Limb (tissue), 2 donors: ENCODE results near the gene TPRX1.
"Not testable (repeated sequence)": the region's sequence is repeated elsewhere in the genome, so short reads cannot be mapped to it uniquely, and the experiment has no call there.

Experiments used
- DNase-seq, 2 donors: peaks; one replicate each; pipeline ENCODE4 v3.0.0-alpha.2; 2016; ENCODE audit errors: extremely low spot score in 2 of 2

TPRX1 gene

GRCh38 chr19:47804451-47804850 is at the start of gene TPRX1:
Gene TPRX1 (minus strand): TSS chr19:47804551. CDS start chr19:47804539, 12 bp downstream.
- not testable (repeated sequence) for DNase-seq

GRCh38 chr19:47853003-47853402 is 48.7 kb upstream of the TPRX1 start:
- DNase-seq, result no peak

- peak in 1 of 2 donors; percentile 8 for DNase-seq
These were observed 44.6 kb upstream of the TPRX1 start for GRCh38 chr19:47848823-47849473.

GRCh38 chr19:47848425-47848822 is 44.1 kb upstream of the TPRX1 start:
- no peak for DNase-seq

- no peak for DNase-seq
These were observed 38.6 kb upstream of the TPRX1 start for GRCh38 chr19:47842941-47843340.

- no peak for DNase-seq
These were observed 35.6 kb upstream of the TPRX1 start for GRCh38 chr19:47839913-47840312.

- no peak for DNase-seq
These were observed 35.1 kb upstream of the TPRX1 start for GRCh38 chr19:47839411-47839810.

- DNase-seq, result no peak
These were observed 31.7 kb upstream of the TPRX1 start for GRCh38 chr19:47836038-47836437.

- no peak for DNase-seq
These were observed 28.4 kb upstream of the TPRX1 start for GRCh38 chr19:47832723-47833122.

- no peak for DNase-seq
These were observed 22.4 kb upstream of the TPRX1 start for GRCh38 chr19:47826800-47827199.

- no peak for DNase-seq
These were observed 20.0 kb upstream of the TPRX1 start for GRCh38 chr19:47824396-47824795.

- no peak for DNase-seq
These were observed 17.2 kb upstream of the TPRX1 start, which contains the start of gene CRX for GRCh38 chr19:47821460-47822020. Gene CRX (plus strand): TSS chr19:47821937. CDS start chr19:47834444, 12,507 bp downstream.

- DNase-seq, result no peak
These were observed 16.1 kb upstream of the TPRX1 start for GRCh38 chr19:47820410-47820809.

GRCh38 chr19:47819858-47820257 is 15.5 kb upstream of the TPRX1 start:
- DNase-seq, result no peak

- not testable (repeated sequence) for DNase-seq
These were observed 13.9 kb upstream of the TPRX1 start for GRCh38 chr19:47818221-47818620.

GRCh38 chr19:47816270-47816669 is 11.9 kb upstream of the TPRX1 start:
- not testable (repeated sequence) for DNase-seq

- no peak for DNase-seq
These were observed 9.6 kb upstream of the TPRX1 start for GRCh38 chr19:47813995-47814328.

GRCh38 chr19:47813304-47813994 is 9.1 kb upstream of the TPRX1 start:
- DNase-seq, result peak; percentile 25 to 86

- DNase-seq, result no peak
These were observed 2.1 kb upstream of the TPRX1 start for GRCh38 chr19:47806435-47806834.

GRCh38 chr19:47805313-47805712 is 962 bp upstream of the TPRX1 start:
- DNase-seq, result no peak

GRCh38 chr19:47803671-47804070 is 680 bp downstream of the TPRX1 start:
- not testable (repeated sequence) for DNase-seq

GRCh38 chr19:47803148-47803547 is 1.2 kb downstream of the TPRX1 start:
- not testable (repeated sequence) for DNase-seq
